ENCODE measurements around the gene MTHFD1L.

- TF ChIP-seq, protein P1, sequence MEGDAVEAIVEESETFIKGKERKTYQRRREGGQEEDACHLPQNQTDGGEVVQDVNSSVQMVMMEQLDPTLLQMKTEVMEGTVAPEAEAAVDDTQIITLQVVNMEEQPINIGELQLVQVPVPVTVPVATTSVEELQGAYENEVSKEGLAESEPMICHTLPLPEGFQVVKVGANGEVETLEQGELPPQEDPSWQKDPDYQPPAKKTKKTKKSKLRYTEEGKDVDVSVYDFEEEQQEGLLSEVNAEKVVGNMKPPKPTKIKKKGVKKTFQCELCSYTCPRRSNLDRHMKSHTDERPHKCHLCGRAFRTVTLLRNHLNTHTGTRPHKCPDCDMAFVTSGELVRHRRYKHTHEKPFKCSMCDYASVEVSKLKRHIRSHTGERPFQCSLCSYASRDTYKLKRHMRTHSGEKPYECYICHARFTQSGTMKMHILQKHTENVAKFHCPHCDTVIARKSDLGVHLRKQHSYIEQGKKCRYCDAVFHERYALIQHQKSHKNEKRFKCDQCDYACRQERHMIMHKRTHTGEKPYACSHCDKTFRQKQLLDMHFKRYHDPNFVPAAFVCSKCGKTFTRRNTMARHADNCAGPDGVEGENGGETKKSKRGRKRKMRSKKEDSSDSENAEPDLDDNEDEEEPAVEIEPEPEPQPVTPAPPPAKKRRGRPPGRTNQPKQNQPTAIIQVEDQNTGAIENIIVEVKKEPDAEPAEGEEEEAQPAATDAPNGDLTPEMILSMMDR (IDR thresholded peaks at IDR 0.05; ENCODE audit: insufficient read depth, low read depth, low read length) = no peak
- no peak for TF ChIP-seq EZH2 (IDR thresholded peaks at IDR 0.05; ENCODE audit: insufficient read depth, low read length)
Observed at GRCh38 chr6:151067684-151068596, 202.4 kb downstream of the MTHFD1L start.

Data from astrocyte (in vitro differentiated cells and primary cell).